Neural cell (in vitro differentiated cells): Measurements from ENCODE around the gene PRPH. TPM values are rescaled to one million over a fixed set of nuclear protein-coding genes. Genes with fewer than 3 reads are reported as not detected.

Experiments used
- H2AFZ ChIP-seq: fragments of 200-600, 300-800 bp; sonication (generic), shearing (Covaris generic); 2 replicates; pipeline ENCODE4 v1.6.0; 2014; ENCODE audit warnings: low read depth, mild to moderate bottlenecking, antibody characterized with exemption, low read length, moderate library complexity
- H3F3A ChIP-seq: fragments of 200-600 bp; shearing (Covaris generic); 2 replicates; pipeline ENCODE4 v1.6.1; 2016; ENCODE audit warnings: mild to moderate bottlenecking, moderate library complexity, mixed read lengths, antibody characterized with exemption, low read length; ENCODE audit not compliant: insufficient read depth, poor library complexity, severe bottlenecking
- H3K27ac ChIP-seq: fragments of 200-600, 300-800 bp; sonication (generic), shearing (Covaris generic); 2 replicates; pipeline ENCODE4 v1.5.1; 2014; ENCODE audit warnings: mild to moderate bottlenecking, low read length, moderate library complexity
- H3K27me3 ChIP-seq: fragments of 300-800, 200-600 bp; sonication (generic), shearing (Covaris generic); 2 replicates; pipeline ENCODE4 v1.6.0; 2014; ENCODE audit warnings: mild to moderate bottlenecking, low read depth, low read length, moderate library complexity; ENCODE audit not compliant: insufficient read depth
- H3K36me3 ChIP-seq: fragments of 300-800, 200-600 bp; sonication (generic), shearing (Covaris generic); 2 replicates; pipeline ENCODE4 v1.5.1; 2014; ENCODE audit warnings: mild to moderate bottlenecking, antibody characterized with exemption, low read length, moderate library complexity; ENCODE audit not compliant: insufficient read depth
- H3K4me2 ChIP-seq: fragments of 300-800, 200-600 bp; sonication (generic), shearing (Covaris generic); 2 replicates; pipeline ENCODE4 v1.6.0; 2014; ENCODE audit warnings: mild to moderate bottlenecking, low read length
- H3K4me3 ChIP-seq: fragments of 300-800, 200-600 bp; sonication (generic), shearing (Covaris generic); 2 replicates; pipeline ENCODE4 v1.5.1; 2014; ENCODE audit warnings: mild to moderate bottlenecking, low read length, moderate library complexity
- H3K79me2 ChIP-seq: fragments of 200-600 bp; shearing (Covaris generic); replicated peaks from 2 replicates; pipeline ENCODE4 v1.6.0; 2014; ENCODE audit warnings: mild to moderate bottlenecking, low read length, moderate library complexity; ENCODE audit not compliant: insufficient read depth
- H3K9ac ChIP-seq: fragments of 300-800, 200-600 bp; sonication (generic), shearing (Covaris generic); 2 replicates; pipeline ENCODE4 v1.6.1; 2016; ENCODE audit warnings: mild to moderate bottlenecking, low read length, mixed read lengths
- H3K9me2 ChIP-seq: fragments of 200-600 bp; shearing (Covaris generic); 2 replicates; pipeline ENCODE4 v1.6.1; 2016; ENCODE audit warnings: mild to moderate bottlenecking, low read length, mixed read lengths; ENCODE audit not compliant: insufficient read depth
- H3K9me3 ChIP-seq: fragments of 200-600, 300-800 bp; sonication (generic), shearing (Covaris generic); 2 replicates; pipeline ENCODE4 v1.6.1; 2016; ENCODE audit warnings: mild to moderate bottlenecking, mixed run types, low read length, moderate library complexity, mixed read lengths
- H4K20me1 ChIP-seq: fragments of 200-600 bp; shearing (Covaris generic); 2 replicates; pipeline ENCODE4 v1.6.1; 2016; ENCODE audit warnings: mild to moderate bottlenecking, mixed run types; ENCODE audit not compliant: insufficient read depth
- CTCF ChIP-seq: fragments of 450-650 bp; IDR thresholded peaks from 2 replicates; pipeline ENCODE4 v1.5.1; 2014; ENCODE audit warnings: antibody characterized with exemption, mild to moderate bottlenecking, moderate library complexity; ENCODE audit not compliant: poor library complexity, severe bottlenecking
- EP300 ChIP-seq: fragments of 450-650 bp; conservative IDR thresholded peaks from 2 replicates; pipeline ENCODE4 v1.6.1; 2014; ENCODE audit warnings: antibody characterized with exemption, mild to moderate bottlenecking, moderate library complexity; ENCODE audit not compliant: poor library complexity, severe bottlenecking
- EZH2 ChIP-seq: fragments of 200-600, 300-800 bp; shearing (Covaris generic), sonication (generic); IDR thresholded peaks from 2 replicates; pipeline ENCODE4 v1.6.1; 2014; ENCODE audit warnings: antibody characterized with exemption, low read length, borderline replicate concordance, mild to moderate bottlenecking; ENCODE audit not compliant: insufficient read depth, poor library complexity, severe bottlenecking
- MXI1 ChIP-seq: fragments of 450-650 bp; conservative IDR thresholded peaks from 2 replicates; pipeline ENCODE4 v1.6.1; 2014; ENCODE audit warnings: antibody characterized with exemption, mild to moderate bottlenecking; ENCODE audit not compliant: poor library complexity, severe bottlenecking
- POLR2AphosphoS5 ChIP-seq: IDR thresholded peaks from 2 replicates; pipeline ENCODE4 v1.6.1; 2012
- RAD21 ChIP-seq: fragments of 450-650 bp; conservative IDR thresholded peaks from 2 replicates; pipeline ENCODE4 v1.6.1; 2014; ENCODE audit warnings: antibody characterized with exemption, mild to moderate bottlenecking, moderate library complexity
- REST ChIP-seq: IDR thresholded peaks from 2 replicates; pipeline ENCODE4 v1.6.1; 2012; ENCODE audit warnings: borderline replicate concordance
- SMC3 ChIP-seq: fragments of 450-650 bp; conservative IDR thresholded peaks from 2 replicates; pipeline ENCODE4 v1.6.1; 2014; ENCODE audit warnings: antibody characterized with exemption, mild to moderate bottlenecking, moderate library complexity; ENCODE audit not compliant: poor library complexity
- TAF1 ChIP-seq: IDR thresholded peaks from 2 replicates; pipeline ENCODE4 v1.6.1; 2012; ENCODE audit warnings: low read depth
- polyA plus RNA-seq: library from polyadenylated mRNA; depleted of rRNA; stranded (reverse); fragments of >200 nt; gene quantifications from 2 replicates; pipeline ENCODE4 v1.2.3, GENCODE V29; 2014

Gene PRPH
- polyA plus RNA-seq, 1 donor from 2014 or later: not detected

DNA sequence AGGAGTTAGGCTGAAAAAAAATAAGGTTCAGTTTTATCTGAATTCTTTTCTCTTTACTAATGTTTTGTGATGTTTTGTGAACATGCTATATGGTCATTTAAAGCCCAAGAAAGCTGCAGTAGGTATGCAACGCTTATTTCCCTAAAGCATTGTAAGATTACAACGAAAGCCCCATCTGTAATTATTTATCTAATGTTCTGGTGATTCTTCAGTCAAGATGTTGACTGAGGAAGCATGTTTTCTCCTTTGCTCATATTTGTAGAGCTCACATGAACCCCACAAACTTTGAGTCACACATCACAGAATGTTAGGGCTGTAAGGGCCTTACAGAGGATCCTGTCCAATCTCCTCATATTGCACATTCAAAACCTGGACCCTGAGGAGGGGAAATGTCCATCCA lies 33.2 kb upstream of the PRPH start:
- H3K79me2 ChIP-seq: no peaks in the 10 kb centered on the region
- no peaks in the 10 kb centered on the region for H3K9me2 ChIP-seq
- H3K27me3 ChIP-seq: peaks cover 24% of the 10 kb centered on the region
- H3K4me2 ChIP-seq: no peak overlapping the region
- no peak overlapping the region for H3K4me3 ChIP-seq
- H3K9ac ChIP-seq: no peak overlapping the region
- H3K36me3 ChIP-seq: no peaks in the 10 kb centered on the region
- no peaks in the 10 kb centered on the region for H3F3A ChIP-seq
- H3K9me3 ChIP-seq: no peaks in the 10 kb centered on the region
- no peak overlapping the region for H3K27ac ChIP-seq
- no peak overlapping the region for H2AFZ ChIP-seq
- no peaks in the 10 kb centered on the region for H4K20me1 ChIP-seq
- TF ChIP-seq EZH2: no peak
- TF ChIP-seq EP300: no peak
- no peak for TF ChIP-seq TAF1
- TF ChIP-seq SMC3: no peak
- TF ChIP-seq MXI1: no peak
- no peak for TF ChIP-seq REST
- no peak for TF ChIP-seq POLR2AphosphoS5
- no peak for TF ChIP-seq RAD21
- TF ChIP-seq CTCF: no peak

GRCh38 chr12:49263400-49263763 lies 31.6 kb upstream of the PRPH start:
- H3K9me2 ChIP-seq: no peaks in the 10 kb centered on the region
- H3F3A ChIP-seq: no peaks in the 10 kb centered on the region
- H3K4me2 ChIP-seq: no peak overlapping the region
- peaks cover 24% of the 10 kb centered on the region for H3K27me3 ChIP-seq
- no peak overlapping the region for H2AFZ ChIP-seq
- H3K9me3 ChIP-seq: no peaks in the 10 kb centered on the region
- H3K4me3 ChIP-seq: no peak overlapping the region
- H4K20me1 ChIP-seq: no peaks in the 10 kb centered on the region
- no peaks in the 10 kb centered on the region for H3K79me2 ChIP-seq
- no peak for TF ChIP-seq EZH2
- no peak for TF ChIP-seq EP300
- TF ChIP-seq CTCF: no peak
- TF ChIP-seq POLR2AphosphoS5: no peak
- no peak for TF ChIP-seq TAF1
- no peak for TF ChIP-seq RAD21
- no peak for TF ChIP-seq MXI1
- TF ChIP-seq REST: no peak
- no peak for TF ChIP-seq SMC3
- no peaks in the 10 kb centered on the region for H3K36me3 ChIP-seq
- no peak overlapping the region for H3K27ac ChIP-seq
- no peak overlapping the region for H3K9ac ChIP-seq
